Large intestine (tissue), 12 donors: Measurements from ENCODE around the gene FAM83G. TPM values are rescaled to one million over a fixed set of nuclear protein-coding genes. Genes with fewer than 3 reads are reported as not detected.
"Not testable (repeated sequence)": the region's sequence is repeated elsewhere in the genome, so short reads cannot be mapped to it uniquely, and the experiment has no call there.

ENCODE experiments used
- DNase-seq, 2 donors: peaks; one replicate each; pipeline versions ENCODE4 v3.0.0 to v3.0.0-alpha.2; 2013
- H3K27ac ChIP-seq: one replicate; pipeline ENCODE4 v1.5.1; 2013; ENCODE audit warnings: low read length
- H3K27me3 ChIP-seq: 2 replicates; pipeline ENCODE4 v1.6.1; 2013; ENCODE audit warnings: low read length; ENCODE audit not compliant: control insufficient read depth, insufficient read depth
- H3K36me3 ChIP-seq: 2 replicates; pipeline ENCODE4 v1.6.1; 2013; ENCODE audit warnings: low read length; ENCODE audit not compliant: control insufficient read depth, insufficient read depth
- H3K4me1 ChIP-seq: one replicate; pipeline ENCODE4 v1.6.1; 2013; ENCODE audit warnings: low read length; ENCODE audit not compliant: control insufficient read depth, insufficient read depth
- H3K4me3 ChIP-seq: one replicate; pipeline ENCODE4 v1.5.1; 2013; ENCODE audit warnings: low read length
- H3K9me3 ChIP-seq: one replicate; pipeline ENCODE4 v1.6.1; 2013; ENCODE audit warnings: mild to moderate bottlenecking, low read depth, low read length, moderate library complexity; ENCODE audit not compliant: control insufficient read depth
- WGBS: methylation state at CpG from one replicate; pipeline ENCODE4 v1.1.5; 2013; ENCODE audit warnings: low lambda C conversion rate; ENCODE audit not compliant: insufficient coverage; 5-methylcytosine and 5-hydroxymethylcytosine counted together
- long read RNA-seq, 11 donors: transcript quantifications; one replicate each; lab custom pipeline, GENCODE V29; 2026
- polyA plus RNA-seq: library from polyadenylated mRNA; unstranded; fragments of 120-200 nt; gene quantifications from one replicate; pipeline ENCODE4 v1.2.1, GENCODE V29; 2013

Gene FAM83G
- 35.6 TPM for polyA plus RNA-seq
- long read RNA-seq, donor 1, full-length matches to known transcripts = 2 of 2 reads
- long read RNA-seq, donor 1, partial matches to known transcripts = 0 of 2 reads
- long read RNA-seq, donor 1, other reads (novel, unspliced or antisense) = 0 of 2 reads
- long read RNA-seq, donor 2, full-length matches to known transcripts = 1 of 20 reads
- long read RNA-seq, donor 2, partial matches to known transcripts = 19 of 20 reads
- long read RNA-seq, donor 2, other reads (novel, unspliced or antisense) = 0 of 20 reads
- long read RNA-seq, donor 3 = 0 reads
- long read RNA-seq, donor 4, full-length matches to known transcripts = 1 of 1 reads
- long read RNA-seq, donor 4, partial matches to known transcripts = 0 of 1 reads
- long read RNA-seq, donor 4, other reads (novel, unspliced or antisense) = 0 of 1 reads
- long read RNA-seq, donor 5 = 0 reads
- long read RNA-seq, donor 6, full-length matches to known transcripts = 3 of 21 reads
- long read RNA-seq, donor 6, partial matches to known transcripts = 5 of 21 reads
- long read RNA-seq, donor 6, other reads (novel, unspliced or antisense) = 13 of 21 reads
- long read RNA-seq, donor 7 = 0 reads
- long read RNA-seq, donor 8, full-length matches to known transcripts = 5 of 14 reads
- long read RNA-seq, donor 8, partial matches to known transcripts = 9 of 14 reads
- long read RNA-seq, donor 8, other reads (novel, unspliced or antisense) = 0 of 14 reads
- long read RNA-seq, donor 9, full-length matches to known transcripts = 3 of 3 reads
- long read RNA-seq, donor 9, partial matches to known transcripts = 0 of 3 reads
- long read RNA-seq, donor 9, other reads (novel, unspliced or antisense) = 0 of 3 reads
- long read RNA-seq, donor 10, full-length matches to known transcripts = 3 of 10 reads
- long read RNA-seq, donor 10, partial matches to known transcripts = 7 of 10 reads
- long read RNA-seq, donor 10, other reads (novel, unspliced or antisense) = 0 of 10 reads
- long read RNA-seq, donor 11, full-length matches to known transcripts = 1 of 1 reads
- long read RNA-seq, donor 11, partial matches to known transcripts = 0 of 1 reads
- long read RNA-seq, donor 11, other reads (novel, unspliced or antisense) = 0 of 1 reads

- peak within 1 kb of the TSS; percentile 65 for H3K4me3 ChIP-seq
- H3K27me3 ChIP-seq = no peaks in the 10 kb centered on the region
- peaks cover 6% of the 10 kb centered on the region for H3K9me3 ChIP-seq
- peak; percentile 84 to 92 for DNase-seq
- WGBS = no CpG with 5 or more reads among the region's 67 CpGs
- H3K27ac ChIP-seq = peak within 1 kb of the TSS; percentile 93
- peaks cover 20% of the 10 kb centered on the region for H3K36me3 ChIP-seq
- peaks cover 28% of the 10 kb centered on the region for H3K4me1 ChIP-seq
Observed at GRCh38 chr17:19004421-19005136, at the start of gene FAM83G. Gene FAM83G (minus strand): TSS chr17:19004764. CDS start chr17:19004041, 723 bp downstream.

- H3K27me3 ChIP-seq, DNase-seq: not testable (repeated sequence)
- no CpG with 5 or more reads among the region's 7 CpGs for WGBS
Observed at GRCh38 chr17:19048826-19049225, 44.3 kb upstream of the FAM83G start.

GRCh38 chr17:19047510-19047909 is 42.9 kb upstream of the FAM83G start:
- H3K27me3 ChIP-seq, H3K27ac ChIP-seq, H3K4me1 ChIP-seq, H3K4me3 ChIP-seq, DNase-seq, H3K9me3 ChIP-seq, H3K36me3 ChIP-seq: not testable (repeated sequence)
- WGBS = no CpG with 5 or more reads among the region's 7 CpGs

More at GRCh38 chr17:19048826-19049225, 44.3 kb upstream of the FAM83G start:
- H3K9me3 ChIP-seq, H3K4me3 ChIP-seq, H3K36me3 ChIP-seq, H3K4me1 ChIP-seq, H3K27ac ChIP-seq: not testable (repeated sequence)

GRCh38 chr17:19046782-19047375 is 42.3 kb upstream of the FAM83G start, which contains the start of gene GRAP:
Gene GRAP (minus strand): TSS chr17:19046957. CDS start chr17:19046926, 31 bp downstream.
- H3K36me3 ChIP-seq, H3K4me3 ChIP-seq, H3K27ac ChIP-seq, H3K27me3 ChIP-seq, DNase-seq, H3K9me3 ChIP-seq, H3K4me1 ChIP-seq: not testable (repeated sequence)
- WGBS = no CpG with 5 or more reads among the region's 12 CpGs

- DNase-seq, H3K4me3 ChIP-seq, H3K4me1 ChIP-seq, H3K36me3 ChIP-seq, H3K9me3 ChIP-seq, H3K27ac ChIP-seq, H3K27me3 ChIP-seq: not testable (repeated sequence)
- no CpG with 5 or more reads among the region's 9 CpGs for WGBS
Observed at GRCh38 chr17:19044643-19045042, 40.1 kb upstream of the FAM83G start.

- H3K27ac ChIP-seq, H3K4me3 ChIP-seq, H3K9me3 ChIP-seq, DNase-seq, H3K36me3 ChIP-seq, H3K27me3 ChIP-seq, H3K4me1 ChIP-seq: not testable (repeated sequence)
- no CpG with 5 or more reads among the region's 8 CpGs for WGBS
Observed at GRCh38 chr17:19043032-19043431, 38.5 kb upstream of the FAM83G start.

- WGBS = no CpG with 5 or more reads among the region's 14 CpGs
- not testable (repeated sequence) for H3K9me3 ChIP-seq, H3K27me3 ChIP-seq, DNase-seq, H3K27ac ChIP-seq, H3K36me3 ChIP-seq, H3K4me3 ChIP-seq, H3K4me1 ChIP-seq
Observed at GRCh38 chr17:19042369-19042768, 37.8 kb upstream of the FAM83G start.

GRCh38 chr17:19041871-19042270 is 37.3 kb upstream of the FAM83G start:
- not testable (repeated sequence) for H3K36me3 ChIP-seq, H3K4me3 ChIP-seq, H3K27me3 ChIP-seq, H3K27ac ChIP-seq, H3K4me1 ChIP-seq, H3K9me3 ChIP-seq, DNase-seq
- no CpG with 5 or more reads among the region's 10 CpGs for WGBS

- not testable (repeated sequence) for H3K27ac ChIP-seq, H3K4me1 ChIP-seq, H3K36me3 ChIP-seq, H3K27me3 ChIP-seq, H3K4me3 ChIP-seq, H3K9me3 ChIP-seq, DNase-seq
- WGBS = no CpG with 5 or more reads among the region's 9 CpGs
Observed at GRCh38 chr17:19040350-19040749, 35.8 kb upstream of the FAM83G start.
